ENCODE measurements around the gene LY6G5B. TPM values are rescaled to one million over a fixed set of nuclear protein-coding genes. Genes with fewer than 3 reads are reported as not detected.

The LY6G5B gene
- total RNA-seq, 1 experiment from 2014 or later: 5.3 TPM

- no peaks in the 10 kb centered on the region for H4K20me1 ChIP-seq (ENCODE audit: low read length)
- H3K27me3 ChIP-seq (ENCODE audit: low read length): no peaks in the 10 kb centered on the region
- no peaks in the 10 kb centered on the region for H3K9me2 ChIP-seq (replicated peaks; ENCODE audit: low read length)
- DNase-seq: no peak
- H3K4me3 ChIP-seq (ENCODE audit: low read length): no peak within 1 kb of the TSS
- H2AFZ ChIP-seq (ENCODE audit: low read length): no peak within 1 kb of the TSS
- TF ChIP-seq EZH2phosphoT487 (IDR thresholded peaks at IDR 0.05; ENCODE audit: borderline replicate concordance, low read length) (no peak), CTCF (conservative IDR thresholded peaks at IDR 0.05; ENCODE audit: low read depth, low read length) (no peak)
- peaks cover 29% of the 10 kb centered on the region for H3K4me1 ChIP-seq (ENCODE audit: insufficient read depth, low read length)
- no peak within 1 kb of the TSS for H3K9ac ChIP-seq (ENCODE audit: low read length)
- H3F3A ChIP-seq (ENCODE audit: low read length, unreplicated experiment): no peaks in the 10 kb centered on the region
- no peaks in the 10 kb centered on the region for H3K36me3 ChIP-seq (ENCODE audit: low read depth, low read length)
- H3K4me2 ChIP-seq (ENCODE audit: low read length): no peak within 1 kb of the TSS
- H3K27ac ChIP-seq (ENCODE audit: low read length): no peak within 1 kb of the TSS
- CTCF ChIA-PET: no interaction called here
- H3K9me3 ChIP-seq (ENCODE audit: low read length): no peaks in the 10 kb centered on the region
- intact Hi-C loops (cut with micrococcal nuclease): no loop called here
- ATAC-seq: no peak
- no peaks in the 10 kb centered on the region for H3K79me2 ChIP-seq (ENCODE audit: low read length)
- POLR2A ChIA-PET (ENCODE audit: unreplicated experiment): interaction anchor here (0.6 kb wide), 1 partner anchor 55 kb away, joined by 6 read pairs; no protein-coding TSS in a partner anchor
- BruUV-seq (replicated peaks): no TSS peak
These were observed 51.7 kb downstream of the LY6G5B start, which contains the start of gene LY6G6C for GRCh38 chr6:31721351-31722020. LY6G6C (minus strand) TSS chr6:31721746; CDS start chr6:31721679, 67 bp downstream.

GRCh38 chr6:31722173-31722572 is 52.4 kb downstream of the LY6G5B start:
- POLR2A ChIA-PET (ENCODE audit: unreplicated experiment): interaction anchor here (0.5 to 0.6 kb wide), 2 partner anchors 19 to 56 kb away, joined by 6 read pairs; partner anchors contain the start of gene ABHD16A
- Histone ChIP-seq H3F3A (ENCODE audit: low read length, unreplicated experiment) (no peaks in the 10 kb centered on the region), H3K27ac (ENCODE audit: low read length) (no peak overlapping the region), H3K79me2 (ENCODE audit: low read length) (no peaks in the 10 kb centered on the region), H3K9me3 (ENCODE audit: low read length) (no peaks in the 10 kb centered on the region), H3K27me3 (ENCODE audit: low read length) (no peaks in the 10 kb centered on the region), H2AFZ (ENCODE audit: low read length) (no peak overlapping the region), H4K20me1 (ENCODE audit: low read length) (no peaks in the 10 kb centered on the region), H3K9ac (ENCODE audit: low read length) (no peak overlapping the region), H3K4me3 (ENCODE audit: low read length) (no peak overlapping the region), H3K4me2 (ENCODE audit: low read length) (no peak overlapping the region), H3K36me3 (ENCODE audit: low read depth, low read length) (no peaks in the 10 kb centered on the region), H3K9me2 (replicated peaks; ENCODE audit: low read length) (no peaks in the 10 kb centered on the region), H3K4me1 (ENCODE audit: insufficient read depth, low read length) (peaks cover 28% of the 10 kb centered on the region)
- ATAC-seq (no peak), DNase-seq (no peak)
- BruUV-seq (replicated peaks): no TSS peak
- intact Hi-C loops (cut with micrococcal nuclease): no loop called here
- CTCF ChIA-PET: no interaction called here
- no peak for TF ChIP-seq EZH2 (IDR thresholded peaks at IDR 0.05; ENCODE audit: low read length, unreplicated experiment)
- TF ChIP-seq CTCF (conservative IDR thresholded peaks at IDR 0.05; ENCODE audit: low read depth, low read length): no peak
- no peak for TF ChIP-seq EZH2phosphoT487 (IDR thresholded peaks at IDR 0.05; ENCODE audit: borderline replicate concordance, low read length)

Small RNA genes within 50 kb of the gene (microRNA-seq; reads per million reads assigned to microRNA genes)
- gene MIR4646 (ENCODE audit: unreplicated experiment) (not detected), gene MIR6832 (ENCODE audit: unreplicated experiment) (not detected)

Other genes with a start within 250 kb of the LY6G5B start
- gene MICB, start 171.8 kb upstream of the LY6G5B start, total RNA-seq (2014; rRNA removed): 25.6 and 32.9 TPM in 2 replicates
- not detected in 2 replicates for gene MCCD1, start 141.0 kb upstream of the LY6G5B start, total RNA-seq (2014; rRNA removed)
- gene DDX39B, start 128.0 kb upstream of the LY6G5B start, total RNA-seq (2014; rRNA removed): 410 and 465 TPM in 2 replicates
- gene ATP6V1G2, start 123.4 kb upstream of the LY6G5B start, total RNA-seq (2014; rRNA removed): 1.1 and 1.2 TPM in 2 replicates
- gene NFKBIL1, start 122.4 kb upstream of the LY6G5B start, total RNA-seq (2014; rRNA removed): 38.2 and 46.9 TPM in 2 replicates
- gene LTA, start 97.7 kb upstream of the LY6G5B start, total RNA-seq (2014; rRNA removed): not detected in 2 replicates
- not detected in 2 replicates for gene TNF, start 94.4 kb upstream of the LY6G5B start, total RNA-seq (2014; rRNA removed)
- gene LTB, start 87.6 kb upstream of the LY6G5B start, total RNA-seq (2014; rRNA removed): 1.5 TPM in 1 of 2 replicates, not detected in the other
- gene LST1, start 83.7 kb upstream of the LY6G5B start, total RNA-seq (2014; rRNA removed): not detected in 2 replicates
- gene NCR3, start 77.0 kb upstream of the LY6G5B start, total RNA-seq (2014; rRNA removed): 0.26 TPM in 1 of 2 replicates, not detected in the other
- gene AIF1, start 54.7 kb upstream of the LY6G5B start, total RNA-seq (2014; rRNA removed): not detected in 2 replicates
- 123 and 169 TPM in 2 replicates for gene PRRC2A, start 49.3 kb upstream of the LY6G5B start, total RNA-seq (2014; rRNA removed)
- gene BAG6, start 17.3 kb upstream of the LY6G5B start, total RNA-seq (2014; rRNA removed): 320 and 365 TPM in 2 replicates
- gene APOM, start 14.1 kb upstream of the LY6G5B start, total RNA-seq (2014; rRNA removed): 1.6 and 2.2 TPM in 2 replicates
- 26.3 and 33.2 TPM in 2 replicates for gene C6orf47, start 9.2 kb upstream of the LY6G5B start, total RNA-seq (2014; rRNA removed)
- gene GPANK1, start 5.0 kb upstream of the LY6G5B start, total RNA-seq (2014; rRNA removed): 11.8 and 14.9 TPM in 2 replicates
- 227 and 267 TPM in 2 replicates for gene CSNK2B, start 3.9 kb upstream of the LY6G5B start, total RNA-seq (2014; rRNA removed)
- 1.6 and 1.8 TPM in 2 replicates for gene LY6G5C, start 11.1 kb downstream of the LY6G5B start, total RNA-seq (2014; rRNA removed)
- gene ABHD16A, start 33.3 kb downstream of the LY6G5B start, total RNA-seq (2014; rRNA removed): 52.0 and 54.0 TPM in 2 replicates
- gene LY6G6F, start 36.9 kb downstream of the LY6G5B start, total RNA-seq (2014; rRNA removed): not detected in 2 replicates
- not detected in 2 replicates for gene LY6G6D, start 45.4 kb downstream of the LY6G5B start, total RNA-seq (2014; rRNA removed)
- gene LY6G6C, start 51.8 kb downstream of the LY6G5B start, total RNA-seq (2014; rRNA removed): 0.22 TPM in 1 of 2 replicates, not detected in the other
- not detected in 2 replicates for gene MPIG6B, start 53.4 kb downstream of the LY6G5B start, total RNA-seq (2014; rRNA removed)
- 65.5 and 71.6 TPM in 2 replicates for gene DDAH2, start 59.3 kb downstream of the LY6G5B start, total RNA-seq (2014; rRNA removed)
- gene CLIC1, start 66.6 kb downstream of the LY6G5B start, total RNA-seq (2014; rRNA removed): 708 and 743 TPM in 2 replicates
- 22.7 and 23.0 TPM in 2 replicates for gene MSH5, start 70.0 kb downstream of the LY6G5B start, total RNA-seq (2014; rRNA removed)
- 4.2 and 6.0 TPM in 2 replicates for gene SAPCD1, start 92.7 kb downstream of the LY6G5B start, total RNA-seq (2014; rRNA removed)
- gene VWA7, start 107.4 kb downstream of the LY6G5B start, total RNA-seq (2014; rRNA removed): 0.98 and 1.9 TPM in 2 replicates
- gene VARS1, start 125.8 kb downstream of the LY6G5B start, total RNA-seq (2014; rRNA removed): 89.8 and 130 TPM in 2 replicates
- gene LSM2, start 137.0 kb downstream of the LY6G5B start, total RNA-seq (2014; rRNA removed): 93.7 and 143 TPM in 2 replicates
- gene HSPA1L, start 145.3 kb downstream of the LY6G5B start, total RNA-seq (2014; rRNA removed): 0.26 and 0.69 TPM in 2 replicates
- gene HSPA1A, start 145.6 kb downstream of the LY6G5B start, total RNA-seq (2014; rRNA removed): 269 and 324 TPM in 2 replicates
- 265 and 331 TPM in 2 replicates for gene HSPA1B, start 157.8 kb downstream of the LY6G5B start, total RNA-seq (2014; rRNA removed)
- 31.7 and 33.1 TPM in 2 replicates for gene NEU1, start 192.8 kb downstream of the LY6G5B start, total RNA-seq (2014; rRNA removed)
- gene SLC44A4, start 209.0 kb downstream of the LY6G5B start, total RNA-seq (2014; rRNA removed): 3.5 and 4.9 TPM in 2 replicates
- gene EHMT2, start 227.7 kb downstream of the LY6G5B start, total RNA-seq (2014; rRNA removed): 74.5 and 80.8 TPM in 2 replicates
- gene ZBTB12, start 232.1 kb downstream of the LY6G5B start, total RNA-seq (2014; rRNA removed): 5.4 and 8.6 TPM in 2 replicates

All from PC-3 (cell line).